Gastroesophageal sphincter (tissue), 4 donors: Measurements from ENCODE around the gene ALKBH4. TPM values are rescaled to one million over a fixed set of nuclear protein-coding genes. Genes with fewer than 3 reads are reported as not detected.

Experiments
- ATAC-seq: fragments of 150-250 bp; one replicate; pipeline ENCODE4 v1.9.1; 2016; ENCODE audit warnings: mild to moderate bottlenecking, moderate library complexity
- H3K27ac ChIP-seq, 4 donors: fragments of 200-600 bp; sonication (generic) in 3 of 4; 1 replicate in 3 of 4; 2 replicates in 1 of 4; pipeline ENCODE4 v1.5.1; 2016 to 2019
- H3K27me3 ChIP-seq: fragments of 200-600 bp; sonication (generic); one replicate; pipeline ENCODE4 v1.5.1; 2019
- H3K36me3 ChIP-seq, 2 donors: fragments of 200-600 bp; sonication (generic); one replicate each; pipeline ENCODE4 v1.5.1; 2019; ENCODE audit warnings: control low read depth in 1 of 2
- H3K4me1 ChIP-seq, 3 donors: fragments of 200-600 bp; sonication (generic); 1 replicate in 2 of 3; 2 replicates in 1 of 3; pipeline ENCODE4 v1.5.1; 2016 to 2019; ENCODE audit warnings: control low read depth in 2 of 3
- H3K4me3 ChIP-seq, 2 donors: fragments of 200-600 bp; sonication (generic); one replicate each; pipeline ENCODE4 v1.5.1; 2019; ENCODE audit warnings: mild to moderate bottlenecking in 1 of 2, moderate library complexity in 1 of 2
- H3K9me3 ChIP-seq, 3 donors: fragments of 200-600 bp; sonication (generic); one replicate each; pipeline ENCODE4 v1.5.1; 2017 to 2019; ENCODE audit warnings: control low read depth in 2 of 3
- EP300 ChIP-seq: sonication (generic); formaldehyde crosslinking; IDR thresholded peaks from one replicate; pipeline ENCODE4 v1.6.1; 2017; ENCODE audit warnings: antibody characterized with exemption, mild to moderate bottlenecking
- POLR2A ChIP-seq, 2 donors: fragments of 450-650 bp; IDR thresholded peaks; one replicate each; pipeline ENCODE4 v1.6.1; 2017; ENCODE audit warnings: antibody characterized with exemption in 2 of 2, mild to moderate bottlenecking in 2 of 2, moderate library complexity in 1 of 2
- POLR2AphosphoS5 ChIP-seq: sonication (generic); formaldehyde crosslinking; IDR thresholded peaks from one replicate; pipeline ENCODE4 v1.6.1; 2017; ENCODE audit warnings: antibody characterized with exemption
- WGBS, 2 donors: methylation state at CpG; one replicate each; pipeline ENCODE4 v1.1.5; 2018; ENCODE audit warnings: low coverage in 1 of 2; 5-methylcytosine and 5-hydroxymethylcytosine counted together
- total RNA-seq, 4 donors: library from RNA; depleted of rRNA; stranded (reverse); fragments of >200 nt; gene quantifications; one replicate each; pipeline ENCODE4 v1.1.0, GENCODE V29; 2016
- TF ChIP-seq, protein P1 (sequence below), 4 experiments: fragments of 200-600 bp in 2 of 4; fragments of 450-650 bp in 2 of 4; sonication (generic) in 1 of 4; IDR thresholded peaks; one replicate each; pipeline ENCODE4 v1.5.1; 2017 to 2019; ENCODE audit warnings: antibody characterized with exemption in 4 of 4, mild to moderate bottlenecking in 2 of 4, moderate library complexity in 2 of 4

ALKBH4 gene
- total RNA-seq, 4 donors from 2014 or later, result 9.7 to 31.6 (median 14.8) TPM

DNA sequence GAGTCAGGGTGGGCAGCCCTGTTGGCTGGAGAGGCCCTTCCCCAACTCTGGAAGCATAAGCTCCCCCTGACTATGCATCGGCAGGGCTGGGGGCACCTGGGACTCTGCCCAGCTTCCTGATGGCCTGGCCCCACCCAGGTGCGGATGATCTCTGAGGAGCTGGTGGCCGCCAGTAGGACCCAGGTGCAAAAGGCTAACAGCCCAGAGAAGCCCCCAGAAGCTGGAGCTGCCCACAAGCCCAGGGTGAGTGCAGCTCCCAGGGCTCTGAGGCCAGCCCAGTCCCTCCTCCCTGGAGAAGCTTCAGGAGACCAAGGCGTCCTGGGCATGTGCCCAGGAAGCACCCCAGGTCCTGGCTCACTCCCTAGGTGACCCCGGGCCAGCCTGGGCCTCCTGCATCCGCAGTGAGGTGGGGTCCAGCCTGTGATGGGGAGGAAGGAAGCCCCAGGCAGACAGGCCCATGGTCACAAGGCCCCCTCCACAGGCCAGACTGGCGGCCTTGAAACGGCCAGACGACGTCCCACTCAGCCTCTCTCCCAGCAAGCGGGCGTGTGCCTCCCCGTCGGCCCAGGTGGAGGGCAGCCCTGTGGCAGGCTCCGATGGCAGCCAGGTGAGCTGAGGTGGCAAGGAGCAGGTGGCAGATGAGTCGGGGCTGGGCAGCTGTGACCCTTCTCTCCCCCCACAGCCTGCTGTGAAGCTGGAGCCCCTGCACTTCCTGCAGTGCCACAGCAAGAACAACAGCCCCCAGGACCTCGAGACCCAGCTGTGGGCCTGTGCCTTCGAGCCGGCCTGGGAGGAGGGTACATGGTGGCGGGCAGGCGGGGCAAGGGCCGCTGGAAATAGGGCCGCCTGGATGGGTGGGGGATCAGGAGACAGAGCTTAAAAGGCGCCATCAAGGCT, 3.2 kb upstream of the ALKBH4 start:
- Histone ChIP-seq H3K9me3 (no peaks in the 10 kb centered on the region), H3K4me1 (peaks cover 0 to 46% (median 9%) of the 10 kb centered on the region in 3 donors), H3K27me3 (no peaks in the 10 kb centered on the region), H3K27ac (no peak overlapping the region), H3K36me3 (peaks cover 0 to 55% of the 10 kb centered on the region in 2 donors), H3K4me3 (no peak overlapping the region)
- no CpG with 5 or more reads among the region's 24 CpGs for WGBS, 2 donors
- ATAC-seq, result no peak
- TF ChIP-seq, protein P1, sequence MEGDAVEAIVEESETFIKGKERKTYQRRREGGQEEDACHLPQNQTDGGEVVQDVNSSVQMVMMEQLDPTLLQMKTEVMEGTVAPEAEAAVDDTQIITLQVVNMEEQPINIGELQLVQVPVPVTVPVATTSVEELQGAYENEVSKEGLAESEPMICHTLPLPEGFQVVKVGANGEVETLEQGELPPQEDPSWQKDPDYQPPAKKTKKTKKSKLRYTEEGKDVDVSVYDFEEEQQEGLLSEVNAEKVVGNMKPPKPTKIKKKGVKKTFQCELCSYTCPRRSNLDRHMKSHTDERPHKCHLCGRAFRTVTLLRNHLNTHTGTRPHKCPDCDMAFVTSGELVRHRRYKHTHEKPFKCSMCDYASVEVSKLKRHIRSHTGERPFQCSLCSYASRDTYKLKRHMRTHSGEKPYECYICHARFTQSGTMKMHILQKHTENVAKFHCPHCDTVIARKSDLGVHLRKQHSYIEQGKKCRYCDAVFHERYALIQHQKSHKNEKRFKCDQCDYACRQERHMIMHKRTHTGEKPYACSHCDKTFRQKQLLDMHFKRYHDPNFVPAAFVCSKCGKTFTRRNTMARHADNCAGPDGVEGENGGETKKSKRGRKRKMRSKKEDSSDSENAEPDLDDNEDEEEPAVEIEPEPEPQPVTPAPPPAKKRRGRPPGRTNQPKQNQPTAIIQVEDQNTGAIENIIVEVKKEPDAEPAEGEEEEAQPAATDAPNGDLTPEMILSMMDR (IDR thresholded peaks at IDR 0.05), result no peak
- no peak for TF ChIP-seq POLR2A (IDR thresholded peaks at IDR 0.05)
- no peak for TF ChIP-seq POLR2AphosphoS5
- no peak for TF ChIP-seq EP300

DNA sequence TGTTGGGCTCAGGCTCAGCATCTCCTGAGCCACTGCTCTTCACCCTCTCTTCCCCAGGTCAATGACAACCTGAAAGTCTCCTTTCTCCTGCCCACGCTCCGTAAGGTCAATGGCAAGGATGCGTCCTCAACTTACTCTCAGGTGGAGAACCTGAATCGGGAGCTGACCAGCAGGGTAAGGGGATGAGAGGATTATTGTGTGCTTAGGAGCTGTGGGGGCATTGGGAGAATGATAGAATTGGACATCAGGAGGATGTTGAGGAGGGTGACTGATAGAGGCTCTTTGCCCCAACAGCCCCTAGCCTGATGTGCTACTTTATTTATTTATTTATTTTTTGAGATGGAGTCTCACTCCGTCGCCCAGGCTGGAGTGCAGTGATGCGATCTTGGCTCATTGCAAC, 1.4 kb upstream of the ALKBH4 start:
- H3K27me3 ChIP-seq, result no peaks in the 10 kb centered on the region
- no peak for ATAC-seq
- peaks cover 0 to 57% (median 9%) of the 10 kb centered on the region in 3 donors for H3K4me1 ChIP-seq

DNA sequence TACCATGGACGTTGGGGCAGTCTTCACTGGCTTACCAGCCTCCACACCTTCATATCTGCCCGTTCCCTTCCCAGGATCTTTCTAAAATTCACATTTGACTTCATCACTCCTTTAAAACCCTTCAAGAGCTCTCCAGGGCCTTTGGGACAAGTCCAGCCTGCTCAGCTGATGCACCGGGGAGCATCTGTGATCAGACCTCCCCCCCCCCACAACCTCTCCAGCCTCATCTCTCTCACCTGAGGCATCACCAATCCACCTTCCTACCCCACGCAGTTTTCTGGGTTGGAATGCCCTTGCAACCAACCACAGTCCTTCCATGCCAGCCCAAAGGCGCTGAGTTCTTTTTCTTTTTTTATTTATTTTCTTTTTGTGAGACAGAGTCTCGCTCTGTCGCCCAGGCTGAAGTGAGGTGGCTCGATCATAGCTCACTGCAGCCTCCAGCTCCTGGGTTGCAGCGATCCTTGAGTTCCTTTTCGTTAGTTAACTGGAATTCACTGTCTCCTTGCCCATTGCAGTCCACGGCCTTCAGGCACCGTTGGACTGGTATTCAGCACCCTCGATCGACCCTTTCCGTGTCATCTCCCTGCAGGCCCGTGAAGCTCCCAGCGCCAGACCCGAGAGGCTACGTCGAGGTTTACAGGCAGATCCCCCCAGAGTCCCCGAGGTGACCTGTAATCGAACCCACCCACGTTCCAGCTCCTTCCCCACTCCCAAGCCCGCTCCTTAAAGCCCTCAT, 654 bp downstream of the ALKBH4 start:
- peak overlapping the region in 3 of 4 donors; percentile 78 to 83 (median 82) for H3K27ac ChIP-seq
- peak overlapping the region; percentile 92 to 98 for H3K4me3 ChIP-seq
- ATAC-seq, result no peak
- WGBS, 2 donors, result 13 to 24% methylated on average over 3 to 17 of the region's 24 CpGs
- no peaks in the 10 kb centered on the region for H3K27me3 ChIP-seq
- H3K36me3 ChIP-seq, result peaks cover 0 to 34% of the 10 kb centered on the region in 2 donors
- TF ChIP-seq EP300 (no peak), POLR2A (IDR thresholded peaks at IDR 0.05) (no peak), POLR2AphosphoS5 (no peak)
- TF ChIP-seq, protein P1 (IDR thresholded peaks at IDR 0.05), result no peak
- H3K4me1 ChIP-seq, result peaks cover 0 to 57% (median 9%) of the 10 kb centered on the region in 3 donors
- H3K9me3 ChIP-seq, result no peaks in the 10 kb centered on the region

More for the DNA sequence above, 1.4 kb upstream of the ALKBH4 start:
- WGBS, 2 donors, result 90 to 97% methylated on average over 3 to 4 of the region's 7 CpGs
- H3K9me3 ChIP-seq, result no peaks in the 10 kb centered on the region
- H3K4me3 ChIP-seq, result peak overlapping the region in 1 of 2 donors; percentile 98
- H3K27ac ChIP-seq, result no peak overlapping the region
- H3K36me3 ChIP-seq, result peaks cover 0 to 39% of the 10 kb centered on the region in 2 donors
- TF ChIP-seq EP300 (no peak), POLR2AphosphoS5 (no peak), POLR2A (IDR thresholded peaks at IDR 0.05) (no peak)
- TF ChIP-seq, protein P1 (IDR thresholded peaks at IDR 0.05), result no peak

DNA sequence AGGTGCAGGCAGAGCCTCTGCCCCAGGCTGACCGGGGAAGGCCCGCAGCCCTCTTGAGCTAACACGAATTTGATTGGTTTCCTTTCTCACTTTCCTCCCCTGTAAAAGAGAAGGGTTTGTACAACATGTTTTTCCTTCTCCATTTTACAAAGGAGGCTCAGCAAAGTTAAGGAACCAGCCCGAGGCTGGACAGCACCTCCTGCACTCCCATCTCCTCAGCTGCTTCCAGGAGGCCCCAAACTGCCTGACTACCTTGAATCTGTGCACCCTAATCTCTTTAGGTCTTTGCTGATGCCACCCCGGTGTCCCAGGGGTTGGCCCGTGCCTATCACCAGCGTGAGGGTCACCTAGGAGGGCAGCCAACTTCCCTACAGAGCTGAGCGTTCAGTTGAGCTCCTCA, 4.2 kb downstream of the ALKBH4 start:
- TF ChIP-seq, protein P1 (IDR thresholded peaks at IDR 0.05), result no peak
- TF ChIP-seq POLR2A (IDR thresholded peaks at IDR 0.05) (no peak), POLR2AphosphoS5 (no peak), EP300 (no peak)
- 79 to 100% methylated on average over 1 to 8 of the region's 8 CpGs for WGBS, 2 donors
- no peak for ATAC-seq
- no peak overlapping the region for H3K4me3 ChIP-seq
- H3K27me3 ChIP-seq, result no peaks in the 10 kb centered on the region
- H3K4me1 ChIP-seq, result peaks cover 0 to 31% (median 5%) of the 10 kb centered on the region in 3 donors
- no peak overlapping the region for H3K27ac ChIP-seq
- H3K36me3 ChIP-seq, result peaks cover 0 to 51% of the 10 kb centered on the region in 2 donors
- no peaks in the 10 kb centered on the region for H3K9me3 ChIP-seq
